Heart left ventricle (tissue), 13 donors: ENCODE data around the gene COQ3.

Experiments used
- CTCF ChIP-seq, 12 donors: fragments of 200-600 bp; sonication (generic) in 4 of 12; IDR thresholded peaks; one replicate each; pipeline versions ENCODE4 v1.5.0 to v1.8.0; 2018 to 2022; ENCODE audit warnings: antibody characterized with exemption in 12 of 12, mild to moderate bottlenecking in 5 of 12
- POLR2A ChIP-seq, 2 donors: fragments of 450-650 bp; IDR thresholded peaks; one replicate each; pipeline ENCODE4 v1.6.1; 2017; ENCODE audit warnings: antibody characterized with exemption in 2 of 2, mild to moderate bottlenecking in 2 of 2, moderate library complexity in 2 of 2
- donor health status: ischemic (EF 13 %, LVEDD 7.1; RV severe dilation, severe dysfunction).
- donor health status: DM: no; HTN: yes; CAD: no.
- donor health status: DM: no; HTN: no; CAD: no.
- donor health status: ischemic (EF 25% LVEDD 6.9; RV normal size, moderate dysfunction).
- donor health status: ischemic (EF 25% LVEDD 5.7; RV mildly dilated, moderate dysfunction).
- donor health status: ischemic (EF 35%, LVEDD 5.7; RV mildly dilated, moderate dysfunction).
- donor health status: nonischemic (EF 11% LVEDD 7.7; RV severe dilation, severe dysfunction).
- donor health status: DM: yes; HTN: yes; CAD: no.
- donor health status: PGD.
- donor health status: ischemic (EF 29% LVEDD 5.4; RV normal size, mild dysfunction).
- donor health status: nonischemic (EF 23%, LVEDD 6.1; RV moderate dilation, normal function).

DNA sequence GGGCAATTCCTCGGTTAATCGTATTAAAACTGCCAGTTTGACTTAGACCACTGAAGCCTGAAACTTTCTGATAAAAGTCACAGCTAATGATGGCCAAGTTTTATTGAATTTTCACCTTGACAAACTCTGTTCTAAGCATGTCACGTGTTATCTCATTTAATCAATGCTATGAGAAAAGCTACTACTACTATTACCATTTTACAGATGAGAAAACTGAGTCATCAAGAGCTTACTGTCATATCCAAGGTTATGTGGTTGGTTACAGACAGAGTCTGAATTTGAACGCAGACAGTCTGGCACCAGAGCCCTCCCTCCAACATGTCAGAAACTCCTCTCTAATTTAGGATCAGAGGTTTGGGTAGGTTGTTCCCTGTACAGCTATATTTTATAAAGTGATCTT lies 48.8 kb downstream of the COQ3 start:
- TF ChIP-seq CTCF (IDR thresholded peaks at IDR 0.05), result no peak
- TF ChIP-seq POLR2A (IDR thresholded peaks at IDR 0.05), result no peak
